ENCODE data around the gene SLC7A1.

GRCh38 chr13:29563941-29564340 is 31.5 kb downstream of the SLC7A1 start:
- TF ChIP-seq NFYB (CRISPR knock-in tag; conservative IDR thresholded peaks at IDR 0.05; ENCODE audit: low read depth) = no peak
- TF ChIP-seq TEAD4 (CRISPR knock-in tag; IDR thresholded peaks at IDR 0.05) = no peak
- TF ChIP-seq NR2C2 (CRISPR knock-in tag; IDR thresholded peaks at IDR 0.05) = no peak
- TF ChIP-seq, protein P1, sequence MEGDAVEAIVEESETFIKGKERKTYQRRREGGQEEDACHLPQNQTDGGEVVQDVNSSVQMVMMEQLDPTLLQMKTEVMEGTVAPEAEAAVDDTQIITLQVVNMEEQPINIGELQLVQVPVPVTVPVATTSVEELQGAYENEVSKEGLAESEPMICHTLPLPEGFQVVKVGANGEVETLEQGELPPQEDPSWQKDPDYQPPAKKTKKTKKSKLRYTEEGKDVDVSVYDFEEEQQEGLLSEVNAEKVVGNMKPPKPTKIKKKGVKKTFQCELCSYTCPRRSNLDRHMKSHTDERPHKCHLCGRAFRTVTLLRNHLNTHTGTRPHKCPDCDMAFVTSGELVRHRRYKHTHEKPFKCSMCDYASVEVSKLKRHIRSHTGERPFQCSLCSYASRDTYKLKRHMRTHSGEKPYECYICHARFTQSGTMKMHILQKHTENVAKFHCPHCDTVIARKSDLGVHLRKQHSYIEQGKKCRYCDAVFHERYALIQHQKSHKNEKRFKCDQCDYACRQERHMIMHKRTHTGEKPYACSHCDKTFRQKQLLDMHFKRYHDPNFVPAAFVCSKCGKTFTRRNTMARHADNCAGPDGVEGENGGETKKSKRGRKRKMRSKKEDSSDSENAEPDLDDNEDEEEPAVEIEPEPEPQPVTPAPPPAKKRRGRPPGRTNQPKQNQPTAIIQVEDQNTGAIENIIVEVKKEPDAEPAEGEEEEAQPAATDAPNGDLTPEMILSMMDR (IDR thresholded peaks at IDR 0.05) = no peak
- no peak for TF ChIP-seq CBFB (CRISPR knock-in tag; IDR thresholded peaks at IDR 0.05; ENCODE audit: low read depth)
- no peak for TF ChIP-seq ZNF219 (CRISPR knock-in tag; IDR thresholded peaks at IDR 0.05; ENCODE audit: borderline replicate concordance)
- TF ChIP-seq ZNF263 (CRISPR knock-in tag; IDR thresholded peaks at IDR 0.05; ENCODE audit: low read depth) = no peak

Data from WTC11 (cell line).